Stimulated activated CD4-positive, alpha-beta T cell treated with anti-CD3 and anti-CD28 coated beads, Interleukin-12 subunit alpha, Interleukin-12 subunit beta, amount 100 ng/mL, for 24 hours (primary cell): ENCODE measurements around the gene RPS18.
A peak's percentile ranks its signal among the peaks of the same experiment; 100 is the strongest.
"Not testable (repeated sequence)": the region's sequence is repeated elsewhere in the genome, so short reads cannot be mapped to it uniquely, and the experiment has no call there.

Source experiments
- DNase-seq, 2 experiments: peaks; one replicate each; pipeline ENCODE4 v3.0.0-alpha.2; 2020; ENCODE audit warnings: low read depth in 2 of 2

RPS18 gene

DNA sequence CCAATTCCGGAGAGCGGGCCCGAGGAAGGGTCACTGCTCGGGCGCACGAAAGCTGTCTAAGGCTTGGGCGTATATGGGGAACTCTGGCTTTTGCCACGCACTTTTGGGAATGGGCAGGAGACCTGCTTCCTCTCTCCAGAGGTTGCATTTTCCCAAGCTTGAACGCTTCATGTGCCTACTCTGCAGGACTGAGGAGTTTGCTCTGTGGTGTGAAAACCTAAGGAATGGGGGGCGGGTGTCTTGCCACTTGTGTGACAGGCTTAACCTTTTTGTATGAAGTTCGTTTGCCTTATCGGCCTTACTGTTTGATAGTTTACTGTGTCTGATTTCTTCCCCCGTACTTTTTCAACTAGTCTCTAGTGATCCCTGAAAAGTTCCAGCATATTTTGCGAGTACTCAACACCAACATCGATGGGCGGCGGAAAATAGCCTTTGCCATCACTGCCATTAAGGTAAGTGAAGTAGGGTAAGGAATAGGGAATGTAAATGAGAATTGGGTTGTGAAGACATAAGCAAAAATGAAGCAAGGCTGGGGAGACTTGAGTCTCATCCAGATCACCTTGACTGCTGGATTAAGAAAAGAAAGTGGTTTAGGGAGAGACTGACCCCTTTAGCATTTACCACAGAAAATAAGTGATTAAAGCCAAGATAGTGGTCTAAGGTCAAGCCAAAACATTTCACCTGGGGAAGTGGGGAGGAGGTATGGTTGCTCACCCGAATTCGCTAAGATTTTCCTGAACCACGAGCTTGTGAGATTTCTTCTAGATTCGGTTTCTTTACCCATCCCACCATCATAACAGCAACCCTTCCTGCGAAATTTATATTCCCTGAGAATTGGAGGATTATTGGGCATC is 627 bp downstream of the RPS18 start:
- no peak for DNase-seq

DNA sequence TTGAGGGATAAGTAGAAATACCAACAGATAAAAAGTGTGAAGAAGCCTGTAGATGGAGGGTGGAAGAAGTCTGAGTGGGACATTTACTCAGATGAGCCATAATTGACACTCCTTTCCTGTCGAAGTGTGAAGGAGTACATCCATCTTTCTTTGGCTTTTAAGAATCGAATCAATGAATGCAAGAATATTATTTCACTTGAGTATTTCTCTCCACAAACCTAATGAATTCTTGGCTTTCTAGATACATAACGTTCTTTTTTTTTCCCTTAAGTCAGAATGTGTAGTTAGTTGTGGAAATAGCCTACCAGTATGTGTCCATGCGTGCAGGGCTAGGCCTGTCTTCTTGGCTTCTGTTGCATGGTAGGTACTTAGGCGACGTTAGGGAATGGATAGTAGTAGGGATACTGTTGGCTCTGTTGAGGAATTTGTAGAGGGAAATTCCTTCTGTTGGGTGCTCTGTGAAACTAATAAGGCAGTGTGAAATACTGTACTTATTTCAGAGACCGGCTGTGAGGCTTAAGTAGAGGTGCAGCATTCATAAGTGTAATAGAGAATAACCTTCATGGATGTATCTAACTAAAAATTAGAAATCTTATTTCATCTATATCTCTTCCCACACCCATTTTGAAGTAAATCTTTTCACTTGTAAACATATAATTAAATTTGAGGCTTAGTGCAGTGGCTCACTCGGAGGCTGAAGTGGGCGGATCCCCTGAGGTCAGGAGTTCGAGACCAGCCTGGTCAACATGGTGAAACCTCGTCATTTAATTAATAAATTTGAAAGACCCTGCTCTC is 1.5 kb downstream of the RPS18 start:
- no peak for DNase-seq

DNA sequence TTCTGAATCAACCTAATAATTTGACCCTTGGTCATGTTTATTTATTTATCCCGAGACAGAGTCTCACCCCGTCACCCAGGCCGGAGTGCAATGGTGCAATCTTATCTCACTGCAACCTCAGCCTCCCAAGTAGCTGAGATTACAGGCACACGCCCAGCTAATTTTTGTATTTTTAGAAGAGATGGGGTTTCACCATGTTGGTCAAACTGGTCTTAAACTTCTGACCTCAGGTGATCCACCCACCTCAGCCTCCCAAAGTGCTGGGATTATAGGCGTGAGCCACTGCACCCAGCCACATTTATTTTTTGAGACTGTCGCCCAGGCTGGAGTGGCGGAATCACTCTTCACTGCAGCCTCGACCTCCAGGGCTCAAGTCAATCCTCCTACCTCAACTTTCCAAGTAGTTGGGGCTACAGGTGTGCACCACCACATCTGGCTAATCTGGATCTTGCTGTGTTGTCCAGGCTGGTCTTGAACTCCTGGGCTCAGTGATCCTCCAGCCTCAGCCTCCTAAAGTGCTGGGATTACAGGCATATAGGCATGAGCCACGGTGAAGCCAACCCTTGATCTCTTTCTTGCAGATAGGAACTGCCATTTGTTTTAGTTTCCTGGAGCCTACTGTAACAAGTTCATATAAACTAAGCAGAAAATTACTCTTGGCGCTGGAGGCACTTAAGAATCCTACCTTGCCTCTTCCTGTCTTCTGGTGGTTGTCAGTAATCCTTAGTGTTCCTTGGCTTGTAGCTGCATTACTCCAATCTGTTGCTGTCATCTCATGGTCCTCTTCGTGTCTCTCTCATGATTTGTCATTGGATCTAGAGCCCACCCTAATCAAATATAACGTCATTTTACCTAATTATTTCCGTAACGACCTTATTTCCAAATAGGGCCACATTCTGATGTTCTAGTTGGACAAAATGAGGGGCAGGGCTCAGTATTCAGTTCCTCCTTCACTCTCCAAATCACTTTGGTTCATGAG is 2.3 kb downstream of the RPS18 start:
- DNase-seq = no peak

DNA sequence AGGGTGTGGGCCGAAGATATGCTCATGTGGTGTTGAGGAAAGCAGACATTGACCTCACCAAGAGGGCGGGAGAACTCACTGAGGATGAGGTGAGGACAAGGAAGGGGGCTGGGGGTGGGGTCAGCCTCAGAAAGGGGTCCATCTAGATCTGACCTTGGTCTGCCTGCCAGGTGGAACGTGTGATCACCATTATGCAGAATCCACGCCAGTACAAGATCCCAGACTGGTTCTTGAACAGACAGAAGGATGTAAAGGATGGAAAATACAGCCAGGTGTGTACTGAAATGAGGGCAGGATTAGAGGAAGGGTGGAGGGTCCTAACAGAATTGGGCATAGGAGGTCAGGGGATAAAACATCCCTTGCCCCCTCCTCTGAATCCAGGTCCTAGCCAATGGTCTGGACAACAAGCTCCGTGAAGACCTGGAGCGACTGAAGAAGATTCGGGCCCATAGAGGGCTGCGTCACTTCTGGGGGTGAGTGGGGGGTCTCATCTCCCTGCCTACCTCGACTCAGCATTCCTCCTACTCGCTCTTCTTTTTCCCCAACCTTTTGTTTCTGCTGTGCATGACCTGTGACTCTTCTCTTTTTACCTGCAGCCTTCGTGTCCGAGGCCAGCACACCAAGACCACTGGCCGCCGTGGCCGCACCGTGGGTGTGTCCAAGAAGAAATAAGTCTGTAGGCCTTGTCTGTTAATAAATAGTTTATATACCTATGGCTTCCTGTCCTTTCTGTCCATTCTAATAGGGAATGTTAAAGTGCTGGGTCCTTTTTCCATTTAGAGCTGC is 4.1 kb downstream of the RPS18 start:
- DNase-seq = not testable (repeated sequence)

DNA sequence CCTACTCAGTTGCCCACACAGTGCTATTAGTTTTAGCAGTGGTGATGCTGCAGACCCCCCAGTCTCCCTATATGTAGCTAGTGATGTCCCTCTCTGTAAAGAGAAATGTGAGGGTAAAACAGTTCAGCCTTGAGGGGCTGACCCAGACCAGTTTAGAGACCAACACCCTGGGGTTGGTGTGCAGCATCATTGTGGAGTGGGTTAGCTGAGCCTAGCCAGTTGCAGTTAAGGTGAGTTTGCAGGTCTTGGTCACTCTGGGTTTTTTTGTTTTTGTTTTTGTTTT is 4.6 kb downstream of the RPS18 start:
- DNase-seq = no peak

DNA sequence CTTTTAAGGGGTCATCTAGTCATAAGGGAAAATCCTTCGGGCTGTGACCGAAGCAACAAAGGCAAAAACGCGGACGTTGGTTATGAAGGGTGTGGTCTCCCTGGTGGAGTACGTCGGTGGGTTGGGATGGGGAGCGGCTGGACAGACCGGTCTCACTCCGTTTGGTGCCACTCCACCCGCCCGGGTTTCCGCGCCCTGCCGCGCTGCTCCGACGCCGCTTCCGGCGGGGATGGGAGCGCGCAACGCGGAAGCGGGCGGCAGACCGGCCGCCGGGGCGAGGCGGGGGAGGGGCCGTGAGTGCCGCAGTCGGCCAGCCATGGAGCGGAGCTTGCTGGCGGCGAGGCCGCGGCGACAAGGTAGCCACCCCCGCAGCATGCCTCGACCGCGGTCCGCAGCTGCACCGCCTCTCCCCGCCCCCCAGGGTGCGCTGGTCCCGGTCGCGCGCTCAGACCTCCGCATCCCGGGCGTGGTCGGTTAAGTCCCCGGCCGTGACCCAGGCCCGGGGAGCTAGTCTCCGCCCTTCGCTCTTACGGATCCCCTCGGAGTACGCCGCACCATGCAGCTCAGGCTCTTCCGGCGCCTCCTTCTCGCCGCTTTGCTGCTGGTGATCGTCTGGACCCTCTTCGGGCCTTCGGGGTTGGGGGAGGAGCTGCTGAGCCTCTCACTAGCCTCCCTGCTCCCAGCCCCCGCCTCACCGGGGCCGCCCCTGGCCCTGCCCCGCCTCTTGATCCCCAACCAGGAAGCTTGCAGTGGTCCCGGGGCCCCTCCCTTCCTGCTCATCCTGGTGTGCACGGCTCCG is 5.2 kb downstream of the RPS18 start, which contains the start of gene B3GALT4:
Gene B3GALT4, plus strand, starts transcription at position 260 of the 799 bp plus-strand sequence. Its CDS starts 297 bp downstream, at position 557.
- peak in 1 of 2 experiments; percentile 78 for DNase-seq

DNA sequence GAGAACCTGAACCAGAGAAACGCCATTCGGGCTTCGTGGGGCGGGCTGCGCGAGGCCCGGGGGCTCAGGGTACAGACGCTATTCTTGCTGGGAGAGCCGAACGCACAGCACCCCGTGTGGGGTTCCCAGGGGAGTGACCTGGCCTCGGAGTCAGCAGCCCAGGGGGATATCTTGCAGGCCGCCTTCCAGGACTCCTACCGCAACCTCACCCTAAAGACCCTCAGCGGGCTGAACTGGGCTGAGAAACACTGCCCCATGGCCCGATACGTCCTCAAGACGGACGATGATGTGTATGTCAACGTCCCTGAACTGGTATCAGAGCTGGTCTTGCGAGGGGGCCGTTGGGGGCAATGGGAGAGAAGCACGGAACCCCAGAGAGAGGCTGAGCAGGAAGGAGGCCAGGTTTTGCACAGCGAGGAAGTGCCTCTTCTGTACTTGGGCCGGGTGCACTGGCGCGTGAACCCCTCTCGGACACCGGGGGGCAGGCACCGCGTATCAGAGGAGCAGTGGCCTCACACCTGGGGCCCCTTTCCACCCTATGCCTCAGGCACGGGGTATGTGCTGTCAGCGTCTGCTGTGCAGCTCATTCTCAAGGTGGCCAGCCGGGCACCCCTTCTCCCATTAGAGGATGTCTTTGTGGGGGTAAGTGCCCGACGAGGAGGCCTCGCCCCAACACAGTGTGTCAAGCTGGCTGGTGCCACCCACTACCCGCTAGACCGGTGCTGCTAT is 6.0 kb downstream of the RPS18 start:
- DNase-seq = no peak

DNA sequence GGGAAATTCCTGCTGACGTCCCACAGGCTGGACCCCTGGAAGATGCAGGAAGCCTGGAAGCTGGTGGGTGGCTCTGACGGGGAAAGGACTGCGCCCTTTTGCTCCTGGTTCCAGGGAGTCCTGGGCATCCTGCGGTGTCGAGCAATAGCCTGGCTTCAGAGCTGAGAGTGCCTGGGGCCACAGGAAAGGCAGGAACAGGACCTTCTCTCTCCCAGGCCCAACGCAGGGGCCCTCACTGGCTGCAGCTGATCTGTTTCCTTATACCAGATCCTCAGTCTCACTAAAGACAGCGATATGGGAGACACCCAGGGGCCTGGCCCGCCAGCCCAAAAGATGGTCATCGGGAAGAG is 6.5 kb downstream of the RPS18 start:
- no peak for DNase-seq

DNA sequence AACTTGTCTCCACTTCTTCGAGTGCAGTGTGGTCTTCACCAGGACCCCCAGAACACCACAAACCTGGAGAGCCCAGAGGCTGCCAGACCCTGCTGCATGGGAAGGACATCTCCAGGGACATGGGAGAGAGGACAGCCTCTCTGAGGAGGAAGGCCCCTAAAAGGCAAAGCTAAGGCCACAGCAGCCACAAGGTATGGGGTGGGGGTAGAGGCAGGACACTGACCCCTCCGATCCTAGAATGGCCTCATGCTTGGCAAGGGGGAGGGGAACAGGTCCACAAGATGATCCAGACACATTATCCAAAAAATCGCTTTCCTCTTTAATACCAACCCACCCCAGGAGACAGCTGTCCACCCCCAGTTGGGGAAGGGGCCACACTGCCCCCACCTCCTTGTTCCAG is 6.9 kb downstream of the RPS18 start:
- DNase-seq = no peak

DNA sequence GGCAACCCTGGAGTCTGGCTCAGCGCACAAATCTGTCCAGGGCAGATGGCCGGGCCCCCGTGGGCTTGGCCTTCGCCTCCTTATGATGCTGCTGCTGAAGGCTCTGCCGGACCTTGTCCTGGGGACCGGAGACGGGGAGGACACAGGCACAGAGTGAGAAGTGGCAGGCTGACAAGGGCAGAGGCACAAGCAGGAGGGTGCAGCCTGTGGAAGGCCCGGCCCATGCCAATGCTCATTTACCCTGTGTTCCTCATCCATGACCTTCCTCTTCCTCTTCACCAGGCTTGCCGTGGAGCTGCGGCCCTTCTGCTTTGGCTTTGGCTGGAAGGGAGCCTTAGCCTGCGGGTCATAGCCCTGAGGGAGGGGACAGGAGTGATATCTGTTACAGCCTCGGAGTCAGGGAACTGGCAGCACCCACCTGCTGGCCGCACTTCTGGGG is 7.4 kb downstream of the RPS18 start:
- no peak for DNase-seq

DNA sequence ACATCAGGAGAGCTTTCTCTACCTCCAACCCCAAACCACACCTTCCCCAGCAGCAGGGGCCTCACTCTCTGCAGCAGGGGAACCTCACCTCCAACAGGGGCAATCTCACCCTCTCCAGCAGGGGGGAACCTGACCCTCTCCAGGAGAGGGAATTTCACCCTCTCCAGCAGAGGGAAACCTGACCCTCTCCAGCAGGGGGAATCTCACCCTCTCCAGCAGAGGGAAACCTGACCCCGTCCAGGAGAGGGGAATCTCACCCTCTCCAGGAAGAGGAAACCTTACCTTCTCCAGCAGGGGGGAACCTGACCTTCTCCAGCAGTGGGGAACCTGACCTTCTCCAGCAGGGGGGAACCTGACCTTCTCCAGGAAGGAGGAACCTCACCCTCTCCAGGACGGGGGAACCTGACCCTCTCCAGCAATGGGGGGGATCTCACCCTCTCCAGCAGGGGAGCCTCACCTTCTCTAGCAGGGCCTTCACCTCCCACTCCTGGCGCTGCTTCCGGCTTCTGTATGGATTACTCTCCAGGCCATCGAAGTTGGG is 8.2 kb downstream of the RPS18 start:
- DNase-seq = no peak

DNA sequence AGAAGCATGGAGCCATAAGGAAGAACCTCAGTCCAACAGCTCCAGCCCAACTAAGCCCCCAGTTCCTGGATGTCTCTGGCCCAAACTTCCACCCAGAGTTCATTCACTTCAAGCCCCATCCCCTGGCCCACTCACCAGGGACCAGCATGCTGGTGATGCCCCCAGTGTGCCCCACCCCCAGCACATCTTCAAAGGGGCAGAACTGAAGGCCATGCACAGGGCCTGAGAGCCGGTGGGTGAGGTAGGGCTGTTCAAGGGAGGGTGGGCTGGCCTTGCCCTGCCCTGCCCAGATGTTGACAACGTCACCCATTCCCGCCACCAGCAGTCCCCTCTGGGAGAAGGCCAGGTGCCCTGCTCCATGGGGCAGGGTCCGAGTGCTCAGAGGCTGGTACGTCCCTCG is 8.7 kb downstream of the RPS18 start:
- no peak for DNase-seq

DNA sequence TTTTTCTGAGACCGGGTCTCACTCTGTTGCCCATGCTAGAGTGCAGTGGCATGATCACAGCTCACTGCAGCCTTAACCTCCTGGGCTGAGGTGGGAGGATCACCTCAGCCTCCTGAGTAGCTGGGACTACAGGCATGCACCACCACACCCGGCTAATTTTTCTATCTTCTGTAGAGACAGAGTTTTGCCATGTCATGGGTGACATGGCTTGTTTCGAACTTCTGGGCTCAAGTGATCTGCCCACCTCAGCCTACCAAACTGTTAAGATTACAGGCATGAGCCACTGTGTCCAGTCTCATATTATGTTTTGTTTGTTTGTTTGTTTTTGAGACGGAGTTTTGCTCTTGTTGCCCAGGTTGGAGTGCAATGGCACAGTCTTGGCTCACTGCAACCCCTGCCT is 13.3 kb downstream of the RPS18 start:
- not testable (repeated sequence) for DNase-seq

DNA sequence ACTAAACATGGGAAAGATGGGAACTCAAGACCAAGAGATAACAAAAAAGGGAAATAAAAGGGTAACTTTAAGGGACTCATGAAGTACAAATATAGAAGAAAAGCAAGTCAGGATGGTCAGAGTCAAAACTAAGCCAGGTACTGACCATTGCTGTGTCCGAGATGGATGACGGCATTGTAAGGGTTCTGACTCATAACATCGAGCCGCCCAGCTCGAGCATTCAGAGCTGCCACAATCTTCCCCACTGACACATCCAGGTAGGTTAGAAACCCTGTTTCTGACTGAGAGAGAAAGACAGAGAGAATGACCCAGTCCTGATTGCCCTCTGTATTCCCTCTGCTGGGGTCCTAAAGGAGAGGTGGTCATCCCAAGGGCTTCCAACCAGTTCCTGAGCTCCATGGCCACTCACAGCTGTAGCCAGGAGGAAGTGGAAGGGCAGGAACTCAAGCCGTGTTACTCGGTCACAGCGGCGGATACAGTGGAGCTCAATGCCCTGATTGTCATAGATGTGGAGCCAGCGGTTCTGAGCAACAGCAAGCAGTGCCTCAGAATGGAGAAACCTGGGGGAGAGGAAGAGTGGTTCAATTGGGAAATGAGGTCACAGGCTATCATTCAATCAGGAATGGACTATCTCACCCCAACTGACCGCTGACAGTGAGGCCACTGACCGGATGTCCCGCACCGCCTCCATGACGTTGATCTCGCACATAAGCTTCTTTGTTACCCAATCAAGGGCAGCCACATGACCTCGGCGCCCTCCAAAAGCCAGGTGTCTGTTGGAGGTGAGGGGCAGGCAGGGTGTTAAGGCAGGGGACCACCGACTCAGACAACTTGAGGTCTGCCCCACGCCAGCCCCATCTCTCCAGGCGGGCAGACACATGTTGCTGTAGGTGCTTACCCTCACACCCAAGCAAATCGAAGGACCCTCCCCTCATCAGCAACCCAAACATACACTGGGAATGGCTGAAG is 15.4 kb downstream of the RPS18 start:
- no peak for DNase-seq

DNA sequence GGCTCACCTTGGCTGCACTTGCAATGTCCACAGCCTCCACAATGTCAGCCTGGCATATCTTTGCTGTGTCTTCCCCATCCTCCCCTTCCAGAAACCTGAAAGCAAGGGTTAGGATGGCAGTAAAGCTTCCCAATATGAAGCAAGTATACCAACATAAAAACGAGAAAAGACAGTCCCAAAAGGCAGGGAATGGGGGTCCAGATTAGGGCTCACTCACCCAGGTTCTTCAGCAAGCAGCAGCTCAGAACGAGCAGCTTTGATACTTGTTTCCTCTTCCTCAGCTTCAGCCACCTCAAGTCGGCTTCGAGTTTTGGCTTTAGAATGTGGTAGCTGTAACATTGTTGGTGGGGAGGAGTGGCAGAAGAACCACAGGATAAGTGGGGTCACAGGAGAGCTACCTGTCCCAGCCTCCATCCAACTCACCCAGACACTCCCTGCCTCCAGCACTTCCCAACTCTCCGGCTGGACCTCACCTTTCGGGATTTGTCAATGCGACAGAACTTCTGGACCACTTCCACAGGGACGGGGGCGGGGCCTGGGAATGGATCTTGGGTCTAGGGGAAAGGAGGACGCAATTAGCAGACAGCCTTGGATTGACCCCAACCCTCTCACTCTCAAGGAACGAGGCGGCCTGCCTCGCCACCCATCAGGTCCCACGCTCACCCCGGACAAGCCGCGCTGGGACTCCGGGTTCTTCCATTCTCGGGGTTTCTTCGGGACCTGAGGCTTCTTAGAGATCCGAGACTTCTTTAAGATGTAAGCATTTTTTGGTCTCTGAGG is 16.5 kb downstream of the RPS18 start:
- no peak for DNase-seq

DNA sequence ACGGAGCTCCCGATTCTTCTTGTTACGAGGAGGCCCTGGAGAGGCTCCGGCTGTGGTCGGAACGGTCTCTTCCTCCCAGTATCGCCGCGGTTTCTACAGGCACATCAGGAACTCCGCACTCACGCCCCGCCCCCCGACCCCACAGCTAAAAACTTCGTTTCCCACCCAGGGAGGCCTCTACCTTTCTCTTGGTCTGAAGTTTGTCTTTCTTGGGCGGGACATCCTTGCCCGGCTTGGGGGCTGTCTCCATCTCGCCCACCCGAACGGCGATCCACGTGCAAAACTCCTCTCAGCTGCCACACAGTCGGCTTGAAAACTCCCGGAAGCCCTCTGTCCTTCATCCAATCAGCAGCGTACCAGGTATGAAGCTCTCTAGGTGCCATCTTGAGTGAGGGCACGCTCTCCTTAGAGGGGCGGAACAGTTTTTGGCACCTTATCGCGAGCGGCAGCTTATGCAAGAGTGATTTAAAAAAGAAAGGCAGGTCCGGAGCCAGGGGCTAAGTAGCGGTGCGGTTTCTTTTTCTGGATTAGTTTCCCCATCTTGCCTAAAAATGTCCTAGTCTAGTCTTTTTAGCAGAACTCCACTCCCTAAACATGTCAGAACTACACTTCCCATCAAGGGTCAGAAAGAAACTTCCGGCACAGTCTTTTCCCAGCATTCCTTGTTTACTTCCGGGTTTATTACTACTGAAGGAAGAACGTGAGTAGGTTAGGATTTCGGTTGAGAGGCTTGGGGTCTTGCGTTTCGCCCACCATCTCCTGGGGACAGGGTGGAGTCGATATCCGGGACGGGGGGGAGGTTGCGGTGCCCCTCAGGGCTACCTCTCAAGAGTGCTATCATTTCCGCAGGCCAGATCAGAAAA is 17.3 kb downstream of the RPS18 start, which contains the start of the genes PFDN6 and WDR46:
Gene PFDN6, plus strand, starts transcription at position 681 of the 863 bp plus-strand sequence. CDS start 256 bp downstream, outside the sequence.
Gene WDR46, minus strand, starts transcription at position 319 of the 863 bp plus-strand sequence. Its CDS starts 69 bp downstream, at position 250.
- DNase-seq = peak; percentile 62 to 72
